ENCODE measurements around the gene VAV3. TPM values are rescaled to one million over a fixed set of nuclear protein-coding genes. Genes with fewer than 3 reads are reported as not detected.

VAV3 gene
- total and polyA plus RNA-seq, 3 donors from 2014 or later = 10.1 to 11.4 (median 11.3) TPM

- TF ChIP-seq CTCF (IDR thresholded peaks at IDR 0.05) (no peak), POLR2A (IDR thresholded peaks at IDR 0.05) (no peak)
- H3K27ac ChIP-seq = no peak overlapping the region
Observed at GRCh38 chr1:107940701-107941100, 24.3 kb downstream of the VAV3 start.

GRCh38 chr1:107940017-107940577 is 24.9 kb downstream of the VAV3 start:
- no peaks in the 10 kb centered on the region for H3K9me3 ChIP-seq
- WGBS, 2 donors = 62 to 70% methylated on average over 5 of the region's 5 CpGs
- no peaks in the 10 kb centered on the region for H3K4me1 ChIP-seq
- H3K27ac ChIP-seq = no peak overlapping the region
- no peak overlapping the region for H3K4me3 ChIP-seq
- DNase-seq = no peak
- H3K27me3 ChIP-seq = no peaks in the 10 kb centered on the region
- no peaks in the 10 kb centered on the region for H3K36me3 ChIP-seq (ENCODE audit: low read depth, missing control alignments)
- TF ChIP-seq CTCF (IDR thresholded peaks at IDR 0.05) (no peak), POLR2A (IDR thresholded peaks at IDR 0.05) (no peak)
- intact Hi-C loops (cut with DNase I; ENCODE audit: low total_unique reads) = no loop called here

More at GRCh38 chr1:107940701-107941100, 24.3 kb downstream of the VAV3 start:
- Histone ChIP-seq H3K4me3 (no peak overlapping the region), H3K36me3 (ENCODE audit: low read depth, missing control alignments) (no peaks in the 10 kb centered on the region), H3K9me3 (no peaks in the 10 kb centered on the region), H3K4me1 (no peaks in the 10 kb centered on the region), H3K27me3 (no peaks in the 10 kb centered on the region)
- no peak for DNase-seq
- intact Hi-C loops (cut with DNase I; ENCODE audit: low total_unique reads) = no loop called here

DNA sequence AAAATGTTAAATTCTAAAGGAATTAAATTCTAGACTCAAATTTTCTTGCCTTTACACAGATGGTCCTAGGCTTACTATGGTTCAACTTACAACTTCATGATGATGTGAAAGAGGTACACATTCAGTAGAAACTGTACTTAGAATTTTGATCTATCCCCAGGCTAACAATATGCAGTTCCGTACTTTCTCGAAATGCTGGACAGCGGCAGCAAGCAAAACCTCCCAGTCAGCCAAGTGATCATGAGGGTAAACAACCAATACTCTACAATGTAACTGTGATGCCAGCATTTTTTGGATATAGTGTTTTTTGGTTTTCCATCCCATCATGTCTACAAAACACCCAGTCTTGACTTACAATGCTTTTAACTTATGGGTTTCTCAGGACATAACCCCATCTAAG is 25.7 kb downstream of the VAV3 start:
- H3K27ac ChIP-seq = no peak overlapping the region
- DNase-seq = no peak
- intact Hi-C loops (cut with DNase I; ENCODE audit: low total_unique reads) = no loop called here
- 97 to 98% methylated on average over 3 of the region's 3 CpGs for WGBS, 2 donors
- TF ChIP-seq POLR2A (IDR thresholded peaks at IDR 0.05) = no peak
- no peak for TF ChIP-seq CTCF (IDR thresholded peaks at IDR 0.05)
- H3K4me1 ChIP-seq = no peaks in the 10 kb centered on the region
- H3K36me3 ChIP-seq (ENCODE audit: low read depth, missing control alignments) = no peaks in the 10 kb centered on the region
- H3K27me3 ChIP-seq = no peaks in the 10 kb centered on the region
- no peaks in the 10 kb centered on the region for H3K9me3 ChIP-seq
- no peak overlapping the region for H3K4me3 ChIP-seq

DNA sequence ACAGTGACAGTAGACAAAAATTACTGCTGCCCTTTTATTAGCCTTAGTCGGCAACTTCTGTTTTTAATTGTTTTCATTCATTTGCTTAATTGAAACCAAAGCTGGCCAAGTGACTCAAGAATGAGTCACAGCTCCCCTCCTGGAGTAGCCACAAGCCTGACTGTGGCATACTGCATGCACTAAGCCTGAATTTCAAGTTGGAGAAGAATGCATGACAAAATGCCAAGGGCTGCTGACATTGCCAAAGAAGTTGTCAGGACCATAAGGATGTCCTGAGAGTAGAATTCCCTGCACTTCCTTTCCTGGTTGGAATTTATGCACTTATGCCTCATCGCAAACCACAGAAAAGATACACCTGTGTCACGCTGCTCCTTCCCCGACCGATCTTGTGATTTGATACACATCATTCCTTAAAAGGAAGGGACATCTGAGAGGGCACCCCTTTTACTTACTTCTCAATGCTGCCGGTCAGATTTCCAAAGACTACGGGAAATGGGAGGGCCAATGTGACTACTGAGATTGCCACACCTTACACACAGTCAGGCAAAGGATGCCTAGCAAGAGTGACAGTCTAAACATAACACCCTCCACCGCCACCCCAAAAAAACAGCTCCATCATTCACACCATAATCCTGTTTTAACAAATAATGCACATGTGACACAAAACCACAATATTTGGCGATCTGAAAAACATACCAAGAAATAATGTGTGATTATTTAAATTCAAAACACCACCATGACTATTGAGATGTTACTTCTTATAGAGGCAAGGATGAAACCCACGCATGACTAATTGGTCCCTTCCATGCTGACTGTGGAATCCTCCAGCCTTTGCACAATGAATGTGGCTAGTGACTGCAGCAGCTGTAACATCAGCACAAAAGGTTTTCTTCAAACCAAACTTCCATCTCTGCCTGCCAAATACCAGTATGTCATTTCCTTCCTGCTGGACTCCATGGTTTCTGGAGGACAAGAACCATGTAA is 28.2 kb downstream of the VAV3 start:
- H3K27me3 ChIP-seq = no peaks in the 10 kb centered on the region
- no peaks in the 10 kb centered on the region for H3K36me3 ChIP-seq (ENCODE audit: low read depth, missing control alignments)
- no peak for DNase-seq
- H3K9me3 ChIP-seq = no peaks in the 10 kb centered on the region
- TF ChIP-seq CTCF (IDR thresholded peaks at IDR 0.05) = no peak
- TF ChIP-seq POLR2A (IDR thresholded peaks at IDR 0.05) = no peak
- no peak overlapping the region for H3K4me3 ChIP-seq
- WGBS, 2 donors = 81 to 83% methylated on average over 10 of the region's 10 CpGs
- H3K27ac ChIP-seq = no peak overlapping the region
- H3K4me1 ChIP-seq = no peaks in the 10 kb centered on the region
- intact Hi-C loops (cut with DNase I; ENCODE audit: low total_unique reads) = no loop called here
